Endothelial cell of hepatic sinusoid (primary cell): Measurements from ENCODE around the gene LRRC14B.
"Not testable (repeated sequence)": the region's sequence is repeated elsewhere in the genome, so short reads cannot be mapped to it uniquely, and the experiment has no call there.

ENCODE experiments used
- in situ Hi-C: cut with HindIII; loops from 2 replicates; pipeline ENCODE4 v1.10.0; 2017; ENCODE audit warnings: low sequenced_read_pairs

The LRRC14B gene

DNA sequence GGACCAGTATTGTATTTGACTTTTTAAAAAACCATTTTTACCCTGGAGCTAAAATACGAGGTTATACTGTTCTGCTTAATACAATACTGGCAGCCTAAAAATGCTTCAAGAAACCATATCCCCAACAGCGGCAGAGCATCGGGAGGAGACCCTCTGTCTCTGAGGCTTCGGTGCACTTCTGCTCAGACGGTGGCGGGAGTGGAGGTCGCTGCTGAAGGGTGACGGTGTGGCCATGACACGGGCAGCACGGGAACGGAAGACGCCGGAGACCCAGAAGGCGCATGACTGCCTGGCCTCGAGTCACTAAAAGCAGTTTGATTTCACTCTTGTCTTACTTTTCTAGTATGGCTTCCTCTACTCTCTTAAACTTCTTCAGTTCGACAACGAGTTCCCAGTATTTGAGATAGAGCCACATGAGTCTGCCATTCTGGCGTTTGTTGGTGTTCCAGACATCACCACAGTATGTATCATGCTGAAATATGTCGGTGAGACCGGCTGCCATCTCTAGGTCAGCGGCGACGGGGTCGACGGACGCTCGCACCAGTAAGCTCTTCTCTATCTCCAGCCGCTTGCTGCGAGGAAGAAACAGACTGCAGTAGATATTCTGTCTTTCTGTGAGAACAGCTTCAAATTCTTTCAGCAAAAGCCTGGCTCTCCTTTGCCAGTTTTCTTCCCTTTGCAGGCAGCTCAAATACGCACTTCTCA is 13.8 kb downstream of the LRRC14B start:
- in situ Hi-C loops, result no loop called here

DNA sequence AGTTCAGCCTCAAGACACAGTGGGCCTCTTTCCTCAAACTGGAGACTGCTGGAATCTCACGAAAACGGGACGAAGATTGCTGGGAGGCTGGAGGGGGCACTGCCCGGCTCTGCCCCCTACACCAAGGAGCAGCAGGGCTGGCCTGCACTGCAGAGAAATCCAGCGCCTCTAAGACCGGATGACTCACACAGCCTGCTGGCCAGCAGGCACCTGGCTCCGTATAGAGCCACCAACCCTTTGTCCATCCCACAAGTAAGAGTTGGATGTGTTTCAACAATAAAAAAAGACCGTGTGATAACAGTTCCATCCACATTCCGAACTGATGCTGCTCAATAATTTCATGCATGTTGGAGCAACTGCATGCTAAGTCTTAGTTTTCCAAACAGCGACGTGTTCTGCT is 15.1 kb downstream of the LRRC14B start:
- in situ Hi-C loops, result no loop called here

DNA sequence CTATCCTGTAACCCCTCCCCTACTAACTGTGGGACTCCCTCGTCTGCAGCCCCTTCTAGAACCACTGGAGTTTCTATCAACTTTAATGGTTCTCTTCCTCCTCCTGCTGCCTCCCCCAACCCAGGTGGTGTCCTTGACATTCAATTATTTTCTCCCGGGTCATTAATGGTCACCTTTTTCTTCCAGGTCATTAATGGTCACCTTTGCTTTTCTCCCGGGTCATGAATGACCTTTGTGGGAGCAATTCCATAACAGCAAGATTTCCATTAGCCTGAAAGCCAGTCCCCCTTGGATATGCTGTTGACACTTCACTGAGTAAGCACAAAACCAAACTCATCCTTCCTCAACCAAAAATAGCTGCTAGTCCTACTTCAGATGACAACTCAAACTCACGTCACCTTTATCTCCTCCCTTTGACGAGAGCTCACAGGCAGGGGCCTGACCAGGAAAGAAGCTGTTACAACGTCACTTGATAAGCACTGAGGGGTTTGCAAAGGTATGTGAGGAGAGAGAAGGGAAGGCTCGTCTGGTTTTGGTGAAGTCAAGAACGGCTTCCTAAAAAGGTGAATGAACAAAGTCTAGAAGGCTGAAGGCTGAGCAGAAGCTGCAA is 15.7 kb downstream of the LRRC14B start:
- in situ Hi-C loops, result no loop called here

DNA sequence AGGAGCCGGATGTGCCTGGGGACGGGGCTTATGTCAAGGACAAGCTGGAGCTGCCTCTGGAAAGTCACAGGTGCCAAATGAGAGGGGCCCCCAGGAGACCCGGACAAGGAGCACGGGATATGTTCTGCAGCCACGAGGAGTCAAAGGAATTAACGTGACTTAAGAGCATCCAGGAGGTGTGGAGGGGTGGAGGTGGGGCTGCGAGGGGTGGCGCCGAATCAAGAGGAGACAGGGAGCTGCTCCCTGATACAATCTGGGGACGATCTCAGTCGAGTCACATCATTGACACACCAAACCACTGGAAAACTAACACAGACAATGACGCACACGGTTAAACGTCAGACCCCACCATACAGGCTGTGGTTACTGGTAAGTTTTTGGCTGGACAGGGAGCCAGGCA is 16.3 kb downstream of the LRRC14B start:
- in situ Hi-C loops, result no loop called here

DNA sequence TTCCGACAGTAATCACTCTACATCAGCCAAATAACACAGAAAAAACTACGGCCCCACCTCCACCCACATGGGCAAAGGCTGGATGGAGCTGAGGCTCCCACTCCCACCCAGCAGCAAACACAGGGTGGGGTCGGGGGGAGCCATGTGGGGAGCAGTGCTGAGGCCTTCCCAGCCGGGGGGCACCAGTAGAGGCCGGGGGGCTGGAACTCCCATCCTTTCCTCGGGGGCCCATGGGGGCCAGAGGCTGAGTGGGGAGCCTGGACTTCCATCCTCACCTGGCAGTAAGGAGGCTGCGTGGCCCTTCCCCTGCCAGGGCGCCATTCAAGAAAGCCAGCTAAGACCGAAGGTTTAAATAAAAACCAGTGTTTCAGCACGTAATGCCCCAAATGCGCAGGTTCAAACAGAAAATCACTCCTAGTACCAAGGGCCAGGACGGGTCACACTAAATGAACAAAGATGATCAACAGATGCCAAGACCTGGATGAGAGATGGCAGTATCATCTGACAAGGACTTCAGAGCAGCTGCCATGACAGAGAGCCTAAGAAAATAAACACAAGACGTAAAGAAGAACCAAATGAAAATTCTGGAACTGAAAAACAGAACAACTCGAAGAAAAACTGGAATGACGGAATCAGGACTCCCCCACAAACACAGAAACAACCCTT is 17.3 kb downstream of the LRRC14B start:
- in situ Hi-C loops, result no loop called here

DNA sequence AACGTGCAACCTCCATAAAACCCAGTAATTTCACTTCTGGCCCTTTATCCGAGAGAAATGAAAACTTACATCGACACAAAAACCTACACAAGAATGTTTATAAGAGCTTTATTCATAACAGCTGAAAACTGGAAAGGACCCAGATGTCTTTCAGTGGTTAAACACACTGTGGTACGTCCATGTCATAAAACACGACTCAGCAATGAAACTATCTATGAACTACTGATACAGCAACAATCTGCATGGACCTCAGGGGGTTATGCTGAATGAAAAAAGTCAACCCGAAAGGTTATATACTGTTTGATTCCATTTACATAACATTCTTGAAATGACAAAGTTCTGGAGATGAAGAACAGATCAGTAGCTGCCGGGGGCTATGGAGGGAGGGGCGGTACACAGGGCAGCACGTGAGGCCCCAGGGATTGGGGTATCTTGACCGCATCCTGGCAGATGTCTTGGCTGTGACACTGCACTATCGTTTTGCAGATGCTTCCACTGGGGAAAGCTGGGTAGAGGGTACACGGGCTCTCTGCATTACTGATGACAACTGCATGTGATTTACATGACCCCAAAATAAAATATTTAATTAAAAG is 22.6 kb downstream of the LRRC14B start:
- in situ Hi-C loops, result no loop called here

DNA sequence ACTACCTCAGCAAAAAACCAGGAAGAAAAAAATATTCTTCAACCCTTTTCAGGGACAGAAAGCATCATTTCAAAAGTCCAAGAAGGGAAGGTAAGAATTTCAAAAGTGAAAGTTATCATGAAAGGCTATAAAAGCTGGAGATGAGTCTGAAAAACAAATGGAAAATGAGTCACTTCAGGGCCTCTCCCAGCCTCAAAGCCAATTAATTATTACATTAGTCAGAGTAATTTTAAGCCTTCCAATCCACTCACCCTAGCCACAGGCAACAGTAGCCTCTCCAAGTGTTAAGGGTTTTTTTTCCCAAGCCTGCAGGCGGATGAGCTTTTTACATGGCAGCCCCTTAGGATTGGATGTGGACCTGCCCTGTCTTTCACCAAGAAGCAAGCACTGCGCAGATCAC is 24.0 kb downstream of the LRRC14B start:
- in situ Hi-C loops, result not testable (repeated sequence)

DNA sequence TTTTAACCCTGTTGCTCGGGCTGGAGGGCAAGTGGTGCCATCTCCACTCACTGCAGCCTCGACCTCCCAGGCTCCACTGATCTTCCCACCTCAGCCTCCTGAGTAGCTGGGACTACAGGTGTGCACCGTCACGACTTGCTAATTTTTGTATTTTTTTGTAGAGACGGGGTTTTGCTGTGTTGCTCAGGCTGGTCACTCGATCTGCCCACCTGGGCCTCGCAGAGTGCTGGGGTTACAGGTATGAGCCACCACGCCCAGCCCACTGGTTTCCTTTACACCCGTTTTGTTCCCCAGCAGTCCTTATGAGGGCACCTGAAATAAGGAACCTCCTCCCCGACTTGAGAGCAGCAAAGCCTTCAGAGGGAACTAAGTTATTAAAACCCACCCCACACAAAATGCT is 24.8 kb downstream of the LRRC14B start:
- in situ Hi-C loops, result not testable (repeated sequence)

DNA sequence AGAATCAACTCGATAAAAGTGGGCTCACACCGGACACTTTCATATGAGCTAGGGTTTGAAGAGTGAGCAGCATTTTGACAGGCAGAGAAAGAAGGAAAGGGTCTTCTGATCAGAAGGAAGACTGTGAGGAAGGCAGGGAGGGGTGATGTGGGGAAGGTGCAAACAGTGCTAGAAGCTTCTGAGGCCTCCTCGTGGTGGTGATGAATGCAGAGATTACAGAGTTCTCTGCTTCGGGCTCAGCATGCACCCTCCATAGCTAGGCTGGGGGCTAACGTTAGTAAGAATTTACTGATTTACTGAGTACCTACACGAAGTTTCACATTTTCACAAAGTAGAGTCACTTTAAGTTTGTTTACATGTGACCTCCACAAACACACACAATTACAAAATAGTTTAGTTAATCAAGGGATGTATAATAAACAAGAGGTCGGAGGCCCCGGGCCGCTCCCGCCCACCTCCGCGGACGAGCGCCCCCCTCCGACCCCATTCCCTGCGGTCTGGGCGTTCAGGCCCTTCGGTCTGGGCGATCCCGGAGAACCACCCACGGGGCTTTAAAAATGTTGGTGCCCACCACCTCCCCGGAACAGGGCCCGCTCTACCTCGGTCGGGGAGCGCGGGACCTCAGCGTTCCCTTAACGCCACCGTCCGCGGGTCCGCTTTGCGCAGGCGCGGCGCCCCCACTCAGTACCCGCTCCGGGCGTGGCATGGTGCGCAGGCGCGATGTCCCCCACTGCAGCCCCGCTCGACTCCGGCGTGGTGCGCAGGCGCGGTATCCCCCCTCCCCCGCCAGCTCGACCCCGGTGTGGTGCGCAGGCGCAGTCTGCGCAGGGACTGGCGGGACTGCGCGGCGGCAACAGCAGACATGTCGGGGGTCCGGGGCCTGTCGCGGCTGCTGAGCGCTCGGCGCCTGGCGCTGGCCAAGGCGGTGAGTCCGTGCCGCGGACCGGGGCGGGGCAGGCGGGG is 26.5 kb downstream of the LRRC14B start, which contains the start of the genes CCDC127 and SDHA:
CCDC127 (minus strand) TSS at position 660 of the 963 bp plus-strand sequence. CDS start 1,304 bp downstream, outside the sequence.
SDHA (plus strand) TSS at position 827 of the 963 bp plus-strand sequence; CDS start at position 863, 36 bp downstream.
- in situ Hi-C loops, result not testable (repeated sequence)

DNA sequence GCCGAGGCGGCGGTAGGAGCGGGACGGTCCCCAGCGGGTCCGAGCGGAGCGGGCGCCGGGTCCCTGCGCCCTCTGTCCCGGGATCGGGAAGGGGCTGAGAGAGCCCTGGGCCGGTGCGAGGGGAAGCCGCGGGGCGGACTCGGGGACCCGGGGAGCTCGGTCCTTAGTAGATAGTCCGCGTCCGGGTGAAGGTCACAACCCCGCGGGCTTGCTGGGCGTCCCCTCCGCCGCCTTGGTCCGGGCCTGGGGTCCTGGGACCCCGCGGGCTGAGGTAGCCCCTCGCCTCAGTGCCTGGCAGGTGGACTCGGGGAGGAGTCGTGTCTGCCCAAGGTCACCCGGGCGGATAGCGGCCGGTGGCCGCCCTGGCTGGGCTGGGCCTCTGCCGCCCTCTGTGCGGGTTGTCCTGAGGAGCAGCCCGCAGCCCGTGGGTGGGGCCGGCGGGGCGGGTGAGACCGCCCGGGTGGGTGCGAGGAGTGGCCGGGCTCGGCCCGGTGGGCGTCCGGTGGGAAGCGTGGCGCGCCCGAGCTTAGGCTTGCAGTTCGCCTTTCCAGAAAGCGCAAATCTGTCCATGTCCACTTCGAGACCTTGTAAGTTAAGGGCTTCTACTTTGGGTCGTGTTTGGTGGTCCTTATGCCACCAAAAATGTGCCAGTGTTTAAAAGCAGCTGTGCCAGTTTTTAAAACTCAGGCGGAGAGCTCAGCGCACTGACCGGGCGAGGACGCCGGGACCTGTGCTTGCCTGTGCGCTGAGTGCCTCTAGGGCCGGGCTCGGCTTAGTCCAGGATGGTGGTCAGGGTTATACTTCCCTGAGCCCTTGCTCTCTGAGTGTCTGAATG is 27.4 kb downstream of the LRRC14B start:
- in situ Hi-C loops, result no loop called here

DNA sequence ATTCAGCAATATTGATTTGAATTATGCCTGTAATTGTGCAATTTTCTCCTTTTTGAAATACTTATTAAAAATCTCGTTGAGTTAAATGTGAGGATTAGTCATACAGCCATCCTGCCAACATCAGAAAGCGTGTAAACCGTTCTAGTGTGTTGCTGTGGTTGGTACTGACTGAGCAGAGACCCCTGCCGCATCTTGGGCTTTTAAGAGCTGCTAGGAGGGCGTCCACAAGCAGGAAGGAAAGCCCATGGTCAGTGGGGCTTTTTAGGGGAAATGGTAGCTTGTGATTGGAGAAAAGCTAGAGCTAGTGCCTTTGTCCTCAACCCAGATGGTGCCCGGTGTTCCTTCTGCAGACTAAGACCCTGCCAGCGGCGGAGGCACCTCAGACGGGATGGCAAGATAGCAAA is 28.2 kb downstream of the LRRC14B start:
- in situ Hi-C loops, result no loop called here

DNA sequence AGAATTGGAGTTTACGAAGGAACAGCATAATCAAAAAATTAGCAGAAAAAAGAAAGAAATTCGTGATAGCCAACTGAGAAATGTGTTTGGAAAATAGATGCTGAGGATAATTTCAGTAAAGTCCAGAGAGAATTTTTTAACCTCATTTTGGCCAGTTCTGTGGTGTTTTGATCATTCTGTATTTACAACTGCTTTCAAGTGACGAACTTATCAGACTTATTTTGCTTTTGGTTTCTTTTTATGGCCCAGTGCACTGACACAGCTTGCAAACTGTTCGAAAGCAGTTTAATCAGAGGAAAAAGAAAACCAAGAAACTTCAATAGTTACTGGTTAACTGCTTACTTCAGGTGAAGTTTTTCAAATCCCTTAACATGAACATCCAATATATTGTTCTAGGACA is 28.7 kb downstream of the LRRC14B start:
- in situ Hi-C loops, result no loop called here

DNA sequence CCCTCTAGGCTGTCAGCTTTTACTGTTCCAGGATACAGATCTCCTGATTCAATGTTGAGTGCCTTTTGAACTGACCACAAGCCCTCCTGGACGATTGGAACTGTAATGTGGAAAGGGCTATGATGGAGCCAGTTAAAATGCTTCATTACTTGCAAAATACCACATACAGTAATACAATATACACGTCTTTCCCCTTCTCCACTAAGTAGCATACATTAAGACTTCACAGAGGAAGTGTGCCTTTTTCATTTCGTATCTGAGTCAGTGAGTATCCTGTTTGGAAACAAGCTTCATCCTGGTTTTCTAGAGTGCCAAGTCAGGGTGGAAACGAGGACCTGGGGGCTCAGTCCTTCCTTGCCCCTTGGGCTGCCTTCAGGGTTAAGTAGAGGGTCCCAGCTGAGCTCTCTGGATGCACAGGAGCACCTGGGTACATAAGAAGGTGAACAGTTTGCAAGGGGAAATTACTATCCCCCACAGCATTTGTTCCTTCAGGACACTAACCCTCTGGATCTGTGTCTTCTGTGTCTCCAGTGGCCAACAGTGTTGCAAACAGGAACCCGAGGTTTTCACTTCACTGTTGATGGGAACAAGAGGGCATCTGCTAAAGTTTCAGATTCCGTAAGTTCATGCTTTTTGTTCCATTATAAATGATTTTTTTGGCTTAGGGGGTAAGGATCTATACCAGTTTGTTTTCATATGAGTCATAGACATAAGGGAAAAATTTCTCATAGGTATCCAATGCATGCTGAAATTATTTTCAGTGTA is 31.8 kb downstream of the LRRC14B start:
- in situ Hi-C loops, result not testable (repeated sequence)

DNA sequence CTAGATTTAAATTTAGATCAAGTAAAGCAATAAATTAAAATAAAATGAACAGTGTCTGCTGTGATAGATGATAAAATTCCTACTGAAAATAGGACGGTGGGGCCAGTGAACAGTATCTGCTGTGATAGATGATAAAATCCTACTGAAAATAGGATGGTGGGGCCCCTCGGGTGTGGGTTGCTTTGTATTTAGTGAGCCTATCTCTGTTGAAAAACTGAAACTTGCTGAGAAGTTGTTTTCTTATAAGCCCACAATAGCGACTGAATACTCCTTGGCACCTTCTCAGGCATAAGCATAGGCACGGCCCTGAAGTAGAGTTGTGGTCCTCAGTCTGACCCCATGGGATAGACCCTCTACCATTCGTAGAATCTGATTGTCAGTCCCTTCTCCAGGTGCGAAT is 32.5 kb downstream of the LRRC14B start:
- in situ Hi-C loops, result no loop called here

DNA sequence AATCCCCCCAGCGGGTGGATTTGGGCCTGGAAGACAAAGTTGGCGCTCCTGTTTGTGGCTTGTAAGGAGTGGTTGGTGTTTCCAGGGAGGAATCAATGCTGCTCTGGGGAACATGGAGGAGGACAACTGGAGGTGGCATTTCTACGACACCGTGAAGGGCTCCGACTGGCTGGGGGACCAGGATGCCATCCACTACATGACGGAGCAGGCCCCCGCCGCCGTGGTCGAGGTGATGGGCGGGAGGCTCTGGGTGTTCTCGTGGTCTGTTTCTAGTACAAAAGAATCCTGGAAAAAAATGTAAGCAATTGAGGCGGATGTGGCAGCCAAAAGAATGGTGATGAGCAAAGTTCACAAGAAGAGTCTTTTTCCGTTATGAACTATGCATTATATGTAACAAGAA is 34.0 kb downstream of the LRRC14B start:
- in situ Hi-C loops, result no loop called here

DNA sequence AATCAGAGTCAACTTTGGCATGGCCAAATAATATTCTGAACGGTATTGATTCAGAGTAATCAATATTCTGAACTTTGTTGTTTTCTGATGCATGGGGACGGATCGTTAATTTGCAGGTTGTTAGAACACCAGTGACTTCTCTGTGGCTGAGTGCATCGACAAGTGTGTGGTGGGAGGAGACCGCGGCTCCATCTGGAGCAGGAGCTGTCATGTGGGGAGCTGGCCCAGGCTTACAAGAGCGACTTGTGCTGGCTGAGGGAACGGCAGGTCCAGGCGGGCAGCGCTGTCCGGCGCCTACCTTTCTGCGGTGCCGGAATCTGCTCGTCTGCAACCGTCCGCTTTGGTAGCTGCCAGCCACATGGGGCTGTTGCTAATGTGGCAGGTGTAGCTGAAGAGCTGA is 36.1 kb downstream of the LRRC14B start:
- in situ Hi-C loops, result not testable (repeated sequence)

DNA sequence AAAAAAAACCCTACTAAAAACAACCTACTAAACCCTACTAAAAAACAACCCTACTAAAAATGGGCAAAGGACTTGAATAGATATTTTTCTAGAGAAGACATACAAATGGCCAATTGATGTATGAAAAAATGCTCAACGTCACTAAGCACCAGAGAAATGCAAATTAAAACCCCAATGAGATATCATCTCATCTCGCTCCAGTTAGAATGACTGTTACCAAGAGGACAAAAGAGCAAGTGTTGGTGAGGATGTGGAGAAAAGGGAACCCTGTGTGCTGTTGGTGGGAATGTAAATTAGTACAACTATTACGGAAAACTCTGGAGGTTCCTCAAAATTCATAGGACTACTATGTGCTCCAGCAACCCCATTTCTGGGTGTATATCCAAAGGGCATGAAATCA is 37.6 kb downstream of the LRRC14B start:
- in situ Hi-C loops, result no loop called here

DNA sequence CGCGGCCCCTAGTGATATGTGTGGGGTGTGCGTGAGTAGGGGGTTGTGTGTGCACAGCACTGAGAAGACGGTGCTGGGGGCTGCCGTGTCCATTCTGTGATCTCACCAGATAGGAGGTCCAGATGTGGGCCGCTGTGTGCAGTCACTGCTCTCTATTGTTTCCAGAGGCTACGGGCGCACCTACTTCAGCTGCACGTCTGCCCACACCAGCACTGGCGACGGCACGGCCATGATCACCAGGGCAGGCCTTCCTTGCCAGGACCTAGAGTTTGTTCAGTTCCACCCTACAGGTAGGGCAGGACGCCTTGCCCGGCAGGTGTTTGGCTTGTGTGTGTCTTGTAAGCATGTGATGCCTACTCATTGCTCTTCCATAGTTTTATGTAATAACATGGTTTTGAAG is 39.4 kb downstream of the LRRC14B start:
- in situ Hi-C loops, result no loop called here

DNA sequence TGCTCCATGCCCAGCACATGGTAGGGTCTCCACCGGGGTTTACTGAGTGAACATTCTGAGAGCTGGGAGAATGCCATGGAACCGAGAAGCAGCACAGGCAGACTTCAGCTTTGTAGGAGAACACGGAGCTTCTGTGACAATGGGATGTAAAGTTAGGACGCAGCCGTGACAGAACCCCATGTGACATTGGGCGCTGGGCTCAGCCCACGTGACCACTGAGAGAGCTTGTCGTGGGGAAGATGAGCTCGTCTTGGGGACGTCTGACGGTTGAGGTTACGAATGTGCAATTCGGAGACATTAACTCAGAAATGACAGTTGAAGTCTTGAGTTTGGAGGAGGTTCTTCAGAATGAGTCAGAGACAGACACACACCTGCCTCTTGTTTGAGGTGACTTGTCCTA is 40.4 kb downstream of the LRRC14B start:
- in situ Hi-C loops, result no loop called here
